ENCODE results near the gene KSR1. TPM values are rescaled to one million over a fixed set of nuclear protein-coding genes. Genes with fewer than 3 reads are reported as not detected.
"Not testable (repeated sequence)": the region's sequence is repeated elsewhere in the genome, so short reads cannot be mapped to it uniquely, and the experiment has no call there.

KSR1 gene
- total RNA-seq, 6 experiments from 2014 or later, result 1.9 to 4.9 (median 3.6) TPM

DNA sequence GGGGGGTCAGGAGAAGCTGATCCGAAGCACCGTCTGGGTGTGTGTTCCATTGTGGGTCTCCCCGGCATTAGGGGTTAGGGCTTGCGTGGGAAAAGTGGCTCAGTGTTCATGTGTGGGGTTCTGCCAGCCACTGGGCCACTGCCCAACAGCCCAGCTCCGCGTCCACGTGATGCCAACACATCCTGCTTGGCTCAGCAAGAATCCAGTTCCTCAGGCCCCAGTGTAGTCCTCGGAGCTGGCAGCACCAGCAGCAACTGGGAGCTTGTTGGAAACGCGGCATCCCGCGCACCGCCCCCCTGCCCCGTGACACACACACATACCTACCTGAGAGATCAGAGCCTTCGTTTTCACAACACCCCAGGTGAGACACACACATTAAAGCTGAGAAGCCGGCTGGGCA, 193.7 kb downstream of the KSR1 start:
- TF ChIP-seq, protein P1, sequence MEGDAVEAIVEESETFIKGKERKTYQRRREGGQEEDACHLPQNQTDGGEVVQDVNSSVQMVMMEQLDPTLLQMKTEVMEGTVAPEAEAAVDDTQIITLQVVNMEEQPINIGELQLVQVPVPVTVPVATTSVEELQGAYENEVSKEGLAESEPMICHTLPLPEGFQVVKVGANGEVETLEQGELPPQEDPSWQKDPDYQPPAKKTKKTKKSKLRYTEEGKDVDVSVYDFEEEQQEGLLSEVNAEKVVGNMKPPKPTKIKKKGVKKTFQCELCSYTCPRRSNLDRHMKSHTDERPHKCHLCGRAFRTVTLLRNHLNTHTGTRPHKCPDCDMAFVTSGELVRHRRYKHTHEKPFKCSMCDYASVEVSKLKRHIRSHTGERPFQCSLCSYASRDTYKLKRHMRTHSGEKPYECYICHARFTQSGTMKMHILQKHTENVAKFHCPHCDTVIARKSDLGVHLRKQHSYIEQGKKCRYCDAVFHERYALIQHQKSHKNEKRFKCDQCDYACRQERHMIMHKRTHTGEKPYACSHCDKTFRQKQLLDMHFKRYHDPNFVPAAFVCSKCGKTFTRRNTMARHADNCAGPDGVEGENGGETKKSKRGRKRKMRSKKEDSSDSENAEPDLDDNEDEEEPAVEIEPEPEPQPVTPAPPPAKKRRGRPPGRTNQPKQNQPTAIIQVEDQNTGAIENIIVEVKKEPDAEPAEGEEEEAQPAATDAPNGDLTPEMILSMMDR (IDR thresholded peaks at IDR 0.05), result no peak
- H3K4me1 Mint-ChIP-seq (ENCODE audit: low read depth), result no peaks in the 10 kb centered on the region; the same call in 1 of the 2 replicates
- no peaks in the 10 kb centered on the region for H3K36me3 Mint-ChIP-seq (ENCODE audit: low read depth)
- H3K9me3 Mint-ChIP-seq, result no peaks in the 10 kb centered on the region
- DNase-seq, result no peak
- no peak overlapping the region for H3K27ac Mint-ChIP-seq
- peaks cover 22% of the 10 kb centered on the region for H3K27me3 Mint-ChIP-seq (ENCODE audit: insufficient read depth)
- no peak overlapping the region for H3K4me3 Mint-ChIP-seq

GRCh38 chr17:27650836-27651235, 194.6 kb downstream of the KSR1 start:
- Mint-ChIP-seq H3K36me3 (ENCODE audit: low read depth) (no peaks in the 10 kb centered on the region), H3K9me3 (no peaks in the 10 kb centered on the region), H3K27ac (no peak overlapping the region), H3K27me3 (ENCODE audit: insufficient read depth) (peaks cover 20% of the 10 kb centered on the region), H3K4me3 (no peak overlapping the region), H3K4me1 (ENCODE audit: low read depth) (no peaks in the 10 kb centered on the region; the same call in 1 of the 2 replicates)
- DNase-seq, result no peak
- TF ChIP-seq, protein P1 (IDR thresholded peaks at IDR 0.05), result no peak

DNA sequence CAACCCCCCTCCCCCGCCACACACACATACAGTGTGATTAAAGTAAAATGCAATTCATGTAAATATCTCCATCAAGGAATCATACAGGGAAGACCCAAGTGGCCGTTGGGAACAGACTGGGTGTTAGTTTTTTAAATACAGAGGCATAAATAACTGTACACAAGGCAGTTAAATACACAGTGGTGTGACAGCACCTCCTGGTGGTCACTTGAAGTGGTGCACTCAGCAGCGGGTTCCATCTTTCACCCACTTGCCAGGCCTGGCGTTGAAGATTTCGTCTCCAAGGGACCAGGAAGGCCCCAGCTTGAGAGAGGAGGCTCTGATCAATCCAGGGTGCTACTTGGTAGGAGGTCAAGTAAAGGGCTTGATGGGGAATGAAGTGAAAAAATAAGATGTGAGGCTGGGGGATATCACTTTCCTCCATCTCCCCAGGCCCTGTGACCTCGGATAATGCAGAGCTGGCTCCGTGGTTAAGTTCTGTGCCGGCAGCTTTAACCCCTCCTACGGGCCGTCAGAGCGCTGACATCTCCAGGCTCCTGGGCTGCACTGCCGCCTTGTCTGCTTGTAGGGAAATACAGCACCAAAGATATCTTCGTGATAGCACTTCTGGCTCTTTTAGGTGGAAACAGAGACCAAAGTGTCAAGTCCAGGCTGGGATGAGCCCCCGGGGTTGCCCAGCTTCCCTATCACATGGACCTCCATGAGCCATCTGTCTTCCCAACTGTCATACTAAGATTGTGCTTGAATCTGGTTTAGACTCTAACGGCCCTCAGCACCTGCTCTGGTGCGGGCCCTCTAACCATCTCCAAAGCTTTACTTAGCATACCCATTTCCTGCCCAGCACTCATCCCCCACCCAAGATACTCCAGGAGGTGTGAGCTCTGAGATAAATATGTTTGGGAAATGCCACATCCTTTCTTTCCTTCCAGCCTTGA, 195.4 kb downstream of the KSR1 start:
- no peaks in the 10 kb centered on the region for H3K36me3 Mint-ChIP-seq (ENCODE audit: low read depth)
- no peak overlapping the region for H3K4me3 Mint-ChIP-seq
- H3K9me3 Mint-ChIP-seq, result no peaks in the 10 kb centered on the region
- peak; percentile 42 for DNase-seq
- no peaks in the 10 kb centered on the region; the same call in 1 of the 2 replicates for H3K4me1 Mint-ChIP-seq (ENCODE audit: low read depth)
- H3K27ac Mint-ChIP-seq, result no peak overlapping the region
- peaks cover 12% of the 10 kb centered on the region for H3K27me3 Mint-ChIP-seq (ENCODE audit: insufficient read depth)
- TF ChIP-seq, protein P1 (IDR thresholded peaks at IDR 0.05), result peak; percentile 96

GRCh38 chr17:27653449-27653971, 197.3 kb downstream of the KSR1 start:
- not testable (repeated sequence) for H3K9me3 Mint-ChIP-seq; H3K4me3 Mint-ChIP-seq; H3K36me3 Mint-ChIP-seq (ENCODE audit: low read depth); H3K27ac Mint-ChIP-seq; DNase-seq; H3K4me1 Mint-ChIP-seq (ENCODE audit: low read depth)
- H3K27me3 Mint-ChIP-seq (ENCODE audit: insufficient read depth), result peaks cover 15% of the 10 kb centered on the region

- Mint-ChIP-seq H3K27me3 (ENCODE audit: insufficient read depth) (peaks cover 15% of the 10 kb centered on the region), H3K4me1 (ENCODE audit: low read depth) (no peaks in the 10 kb centered on the region; the same call in 1 of the 2 replicates), H3K27ac (no peak overlapping the region), H3K9me3 (no peaks in the 10 kb centered on the region), H3K4me3 (no peak overlapping the region), H3K36me3 (ENCODE audit: low read depth) (no peaks in the 10 kb centered on the region)
- TF ChIP-seq, protein P1 (IDR thresholded peaks at IDR 0.05), result no peak
- no peak for DNase-seq
Measured at GRCh38 chr17:27654136-27654535, 197.9 kb downstream of the KSR1 start.
